Stimulated activated CD8-positive, alpha-beta memory T cell treated with anti-CD3 and anti-CD28 coated beads, Interleukin-12 subunit alpha, Interleukin-12 subunit beta, amount 100 ng/mL, for 4 hours (primary cell): ENCODE data around the gene PPM1B.
"Not testable (repeated sequence)": the region's sequence is repeated elsewhere in the genome, so short reads cannot be mapped to it uniquely, and the experiment has no call there.

ENCODE experiments used
- DNase-seq: peaks from one replicate; pipeline ENCODE4 v3.0.0-alpha.2; 2020; ENCODE audit warnings: low read depth

Gene PPM1B

DNA sequence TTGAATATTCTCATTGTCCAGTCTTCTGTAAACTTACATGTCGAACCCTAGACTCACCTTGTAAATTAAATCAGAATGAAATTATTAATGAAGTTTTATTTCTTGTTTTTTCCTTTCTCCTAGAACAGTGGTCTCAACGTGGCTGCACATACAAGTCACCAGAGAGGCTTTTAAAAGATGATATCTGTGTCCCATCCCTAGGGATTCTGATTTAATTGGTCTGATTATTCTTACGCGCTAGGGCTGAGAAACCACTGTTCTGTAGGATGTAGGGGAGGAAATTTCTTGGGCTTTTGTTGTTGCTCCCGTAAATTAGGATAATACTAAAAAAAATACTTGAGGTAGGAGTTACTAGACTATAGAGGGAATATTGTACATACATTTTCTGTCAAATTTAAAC, 32.1 kb downstream of the PPM1B start:
- DNase-seq, result no peak

DNA sequence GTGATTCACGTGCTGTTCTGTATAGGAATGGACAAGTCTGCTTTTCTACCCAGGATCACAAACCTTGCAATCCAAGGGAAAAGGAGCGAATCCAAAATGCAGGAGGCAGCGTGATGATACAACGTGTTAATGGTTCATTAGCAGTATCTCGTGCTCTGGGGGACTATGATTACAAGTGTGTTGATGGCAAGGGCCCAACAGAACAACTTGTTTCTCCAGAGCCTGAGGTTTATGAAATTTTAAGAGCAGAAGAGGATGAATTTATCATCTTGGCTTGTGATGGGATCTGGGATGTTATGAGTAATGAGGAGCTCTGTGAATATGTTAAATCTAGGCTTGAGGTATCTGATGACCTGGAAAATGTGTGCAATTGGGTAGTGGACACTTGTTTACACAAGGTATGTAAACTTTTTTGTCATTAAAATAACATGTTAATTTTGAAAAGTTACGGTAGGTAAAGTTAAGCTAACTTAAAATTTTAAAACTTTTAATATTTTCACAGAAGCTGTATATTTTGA, 33.0 kb downstream of the PPM1B start:
- no peak for DNase-seq

DNA sequence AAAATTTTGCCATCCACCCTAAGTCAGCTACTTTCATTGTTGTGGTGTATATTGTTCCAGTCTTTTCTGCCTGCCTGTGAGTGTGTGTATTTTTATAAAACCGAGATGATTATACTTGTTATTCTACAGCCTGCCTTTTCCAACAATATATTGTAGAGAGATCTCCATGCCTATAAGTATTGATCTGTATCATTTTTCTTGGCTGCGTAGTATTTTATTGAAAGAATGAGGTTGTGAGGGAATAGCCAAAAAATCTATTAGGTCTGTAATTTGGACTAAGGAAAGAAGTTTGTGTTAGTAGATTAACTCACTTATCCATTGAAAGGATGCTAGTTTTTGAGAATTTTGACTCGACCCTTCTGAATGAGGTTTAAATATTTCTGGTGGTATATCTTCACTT, 34.9 kb downstream of the PPM1B start:
- no peak for DNase-seq

DNA sequence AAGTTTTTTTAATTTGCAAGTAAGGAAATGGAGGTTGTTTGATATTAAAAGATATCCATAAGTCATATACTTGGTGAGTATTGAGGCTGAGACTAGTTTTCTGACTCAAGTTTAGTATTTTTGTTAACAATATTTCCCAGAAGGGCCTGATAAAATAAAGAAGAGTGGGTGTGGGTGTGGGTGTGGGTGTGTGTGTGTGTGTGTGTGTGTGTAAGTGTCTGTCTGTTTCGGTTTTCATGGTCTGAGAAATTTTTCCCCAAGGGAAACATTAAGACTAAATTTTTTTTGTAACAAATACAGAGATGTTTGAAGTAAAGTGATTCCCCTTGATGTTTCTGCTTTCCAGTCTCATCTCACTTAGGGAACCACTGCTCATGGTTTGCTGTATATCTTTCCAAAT, 36.5 kb downstream of the PPM1B start:
- no peak for DNase-seq

DNA sequence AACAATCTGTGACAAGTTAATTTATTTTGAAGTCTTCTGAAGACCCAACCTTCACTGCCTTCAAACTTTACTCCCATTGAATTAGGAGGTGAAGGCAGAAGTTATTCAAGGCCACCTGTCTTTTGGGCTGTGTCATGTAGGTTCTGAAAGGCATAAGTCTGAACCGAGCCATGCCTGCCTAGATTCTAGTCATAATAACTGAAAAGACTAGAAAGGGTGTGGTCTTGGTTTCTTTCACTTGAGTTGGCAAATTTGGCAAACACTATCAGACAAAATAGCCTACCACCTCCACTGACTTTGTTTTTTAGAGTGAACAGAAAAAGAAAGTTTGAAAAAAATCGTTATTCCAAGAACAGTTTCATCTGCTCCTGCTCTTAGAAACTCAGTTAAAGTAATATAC, 38.4 kb downstream of the PPM1B start:
- no peak for DNase-seq

DNA sequence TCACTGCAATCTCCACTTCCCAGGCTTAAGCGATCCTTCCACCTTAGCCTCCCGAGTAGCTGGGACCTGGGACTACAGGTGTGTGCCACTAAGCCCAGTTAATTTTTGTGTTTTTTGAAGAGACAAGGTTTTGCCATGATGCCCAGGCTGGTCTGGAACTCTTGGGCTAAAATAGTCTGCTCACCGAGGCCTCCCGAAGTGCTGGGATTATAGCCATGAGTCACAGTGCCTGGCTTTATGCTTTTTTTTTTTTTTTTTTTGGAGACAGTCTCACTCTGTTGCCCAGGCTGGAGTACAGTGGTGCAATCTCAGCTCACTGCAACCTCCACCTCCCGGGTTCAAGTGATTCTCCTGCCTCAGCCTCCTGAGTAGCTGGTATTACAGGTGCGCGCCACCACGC, 39.0 kb downstream of the PPM1B start:
- not testable (repeated sequence) for DNase-seq

DNA sequence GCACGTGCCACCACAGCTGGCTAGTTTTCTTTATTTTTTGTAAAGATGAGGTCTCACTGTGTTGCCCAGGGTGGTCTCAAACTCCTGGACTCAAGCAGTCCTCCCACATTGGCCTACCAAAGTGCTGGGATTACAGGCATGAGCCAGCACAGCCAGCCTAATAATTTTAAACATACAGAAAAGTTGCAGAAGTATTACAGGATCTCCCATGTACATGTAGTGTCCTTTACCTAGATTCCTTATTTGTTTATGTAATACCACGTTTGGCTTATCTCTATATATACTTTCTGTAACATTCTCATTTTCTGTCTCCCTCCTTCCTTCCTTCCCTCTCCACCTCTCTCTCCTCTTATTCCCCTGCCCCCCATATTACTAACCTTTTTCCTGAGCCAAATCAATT, 41.7 kb downstream of the PPM1B start:
- no peak for DNase-seq

DNA sequence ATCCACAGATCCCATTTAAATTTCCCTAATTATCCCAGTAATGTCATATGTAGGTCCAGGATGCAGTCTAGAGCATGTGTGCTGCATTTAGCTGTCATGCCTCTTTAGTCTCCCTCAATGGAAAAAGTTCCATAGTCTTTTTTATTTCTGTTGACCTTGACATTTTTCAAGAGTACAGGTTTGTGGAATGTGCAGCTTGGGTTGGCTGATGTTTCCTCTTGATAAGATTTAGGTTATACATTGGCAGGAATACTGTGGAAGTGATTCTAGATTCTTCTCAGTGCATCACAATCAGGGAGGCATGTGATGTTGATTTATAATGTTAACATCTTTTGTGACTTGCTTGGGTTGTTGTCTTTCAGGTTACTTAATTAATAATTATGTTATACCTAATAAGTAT, 42.5 kb downstream of the PPM1B start:
- no peak for DNase-seq

DNA sequence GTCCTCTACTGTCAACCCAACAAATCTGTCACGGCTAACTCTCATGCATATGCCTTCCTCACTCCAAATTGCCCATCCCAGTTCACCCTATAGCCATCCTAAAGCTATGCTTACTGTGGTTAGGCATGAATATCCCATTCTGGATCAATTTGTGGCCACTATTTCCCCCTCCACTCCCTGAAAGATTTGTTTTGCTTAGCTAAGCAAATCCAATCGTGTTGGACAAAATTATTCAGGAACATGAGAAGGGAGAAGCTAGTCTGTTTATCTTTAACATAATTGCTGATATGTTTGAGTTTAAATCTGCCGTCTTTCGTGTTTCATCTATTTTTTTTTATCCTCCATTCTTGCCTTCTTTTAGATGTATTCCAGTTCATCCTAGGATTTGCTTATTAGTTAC, 43.6 kb downstream of the PPM1B start:
- DNase-seq, result no peak

DNA sequence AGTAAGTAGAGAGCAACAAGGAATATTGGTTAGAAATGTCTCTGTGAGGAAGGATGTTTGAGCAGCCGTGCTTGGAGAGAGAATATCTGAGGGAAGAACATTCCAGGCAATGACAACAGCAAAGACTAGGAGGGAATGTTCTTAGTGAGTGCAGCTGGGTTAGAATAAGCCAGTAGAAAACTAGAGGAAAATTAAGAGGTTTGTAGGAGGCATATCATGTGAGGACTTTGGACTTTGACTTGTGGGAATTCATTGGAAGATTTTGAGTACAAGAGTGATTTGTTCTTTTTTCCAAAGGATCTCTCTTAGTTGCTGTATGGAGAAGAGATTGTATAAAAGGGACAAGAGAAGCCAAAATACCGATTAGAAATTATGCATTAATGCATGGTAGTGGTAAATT, 47.2 kb downstream of the PPM1B start:
- no peak for DNase-seq

DNA sequence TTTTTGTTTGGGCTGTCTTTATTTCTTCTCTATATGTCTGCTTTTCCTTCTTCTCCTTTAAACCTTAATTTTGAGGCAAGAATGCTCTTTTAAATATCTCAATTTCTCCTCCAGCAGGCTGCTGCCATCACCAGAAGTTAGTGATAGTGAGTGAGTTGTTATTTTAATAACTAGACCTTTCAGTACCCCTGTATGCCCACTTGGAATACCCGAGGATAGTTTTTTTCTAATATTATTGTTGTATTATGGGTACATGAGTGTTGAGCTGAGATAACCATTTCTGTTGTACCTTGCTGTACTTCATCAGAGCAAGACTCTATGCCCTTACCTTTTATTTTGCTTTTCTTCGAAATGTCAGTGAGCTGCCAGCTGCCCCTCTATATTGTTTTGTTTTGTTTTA, 50.1 kb downstream of the PPM1B start:
- DNase-seq, result no peak

DNA sequence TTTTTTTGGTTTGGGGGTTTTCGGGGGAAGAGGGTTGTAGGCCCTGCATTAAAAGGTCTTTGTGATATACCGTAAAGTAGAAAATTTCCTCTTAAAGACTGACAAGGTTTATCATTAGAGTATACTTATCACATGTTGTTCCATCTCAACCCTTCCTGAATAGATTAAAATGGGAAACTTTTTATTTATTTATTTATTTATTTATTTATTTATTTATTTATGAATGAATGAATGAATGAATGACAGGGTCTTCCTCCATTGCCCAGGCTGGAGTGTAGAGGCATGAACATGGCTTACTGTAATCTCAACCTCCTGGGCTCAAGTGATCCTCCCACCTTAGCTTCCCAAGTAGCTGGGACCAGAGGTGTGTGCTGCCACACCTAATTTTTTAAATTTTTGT, 58.1 kb downstream of the PPM1B start:
- DNase-seq, result no peak

DNA sequence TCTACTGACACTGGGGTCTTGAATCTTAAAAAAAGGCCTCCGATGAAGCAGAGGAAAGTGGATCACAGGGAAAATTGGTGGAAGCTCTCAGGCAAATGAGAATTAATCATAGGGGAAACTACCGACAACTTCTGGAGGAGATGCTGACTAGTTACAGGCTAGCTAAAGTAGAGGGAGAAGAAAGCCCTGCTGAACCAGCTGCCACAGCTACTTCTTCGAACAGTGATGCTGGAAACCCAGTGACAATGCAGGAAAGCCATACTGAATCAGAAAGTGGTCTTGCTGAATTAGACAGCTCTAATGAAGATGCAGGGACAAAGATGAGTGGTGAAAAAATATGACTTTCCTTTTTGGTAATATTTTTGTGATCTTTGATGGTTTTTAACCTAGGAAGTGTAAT, 61.7 kb downstream of the PPM1B start:
- DNase-seq, result no peak

DNA sequence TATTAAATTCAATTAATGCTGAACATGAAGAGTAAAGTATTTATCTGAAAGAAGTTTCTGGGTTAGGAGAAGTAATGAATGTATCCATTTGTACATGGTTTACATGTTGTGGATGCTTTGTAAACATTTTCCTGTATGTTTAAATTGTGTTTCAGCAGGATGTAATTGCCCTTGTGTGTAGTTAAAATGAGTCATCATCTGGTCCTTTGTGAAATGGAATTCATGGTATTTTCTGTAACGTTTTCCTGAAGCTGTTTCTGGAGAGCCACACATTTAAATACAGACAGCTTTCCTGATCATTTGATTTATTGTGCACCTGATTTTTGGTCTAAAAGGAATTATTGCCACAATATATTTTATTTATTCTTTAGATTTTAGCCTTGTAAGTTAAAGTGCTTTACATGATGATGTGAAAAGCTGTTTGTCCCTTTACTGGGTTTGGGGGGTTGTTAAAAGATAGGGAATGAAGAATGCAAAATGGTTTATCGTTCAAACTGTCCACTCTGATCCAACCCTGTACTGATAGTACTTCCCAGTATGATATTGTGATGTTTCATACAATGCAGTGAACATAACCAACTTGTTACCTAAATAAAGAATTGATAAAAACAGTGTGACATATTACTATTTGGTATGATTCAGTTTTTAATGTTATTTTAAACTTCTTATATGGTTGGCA, 64.9 kb downstream of the PPM1B start:
- no peak for DNase-seq

DNA sequence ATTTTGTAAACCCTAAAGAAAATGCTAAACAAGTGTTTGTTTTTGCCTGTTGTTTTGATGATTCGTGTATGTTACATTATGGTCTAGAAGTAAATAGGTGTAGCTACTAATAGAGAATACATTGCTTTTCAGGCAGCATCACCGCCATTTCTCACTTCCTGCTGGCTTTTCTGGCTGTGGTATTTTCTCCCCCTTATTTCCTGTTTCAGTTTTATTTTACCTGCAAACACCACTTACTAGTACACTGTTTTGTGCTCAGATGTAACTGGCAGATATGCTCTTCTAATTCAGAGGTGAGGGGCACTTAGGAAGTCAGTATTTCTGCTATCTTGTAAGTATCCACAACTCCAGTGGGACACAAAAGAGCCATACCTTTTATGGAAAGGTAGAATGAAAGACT, 68.5 kb downstream of the PPM1B start:
- no peak for DNase-seq

DNA sequence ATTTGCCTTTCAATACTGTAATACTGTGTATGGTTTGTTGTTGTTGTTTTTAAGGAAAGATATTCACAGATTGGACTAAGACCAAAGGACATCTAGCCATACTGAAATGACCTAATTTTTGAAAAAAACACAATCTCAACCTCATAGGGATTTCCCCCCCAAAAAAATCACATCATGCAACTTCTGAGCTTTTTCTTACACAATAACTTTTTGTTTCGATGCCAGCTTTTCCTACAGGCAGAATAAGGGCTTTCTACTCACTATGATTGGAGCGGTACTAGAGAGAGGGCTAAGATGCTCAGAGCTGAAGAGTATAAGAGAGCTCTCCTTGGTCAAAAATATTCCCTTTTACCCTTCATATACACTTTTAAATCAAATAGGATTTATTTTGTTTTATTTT, 74.2 kb downstream of the PPM1B start:
- DNase-seq, result no peak

DNA sequence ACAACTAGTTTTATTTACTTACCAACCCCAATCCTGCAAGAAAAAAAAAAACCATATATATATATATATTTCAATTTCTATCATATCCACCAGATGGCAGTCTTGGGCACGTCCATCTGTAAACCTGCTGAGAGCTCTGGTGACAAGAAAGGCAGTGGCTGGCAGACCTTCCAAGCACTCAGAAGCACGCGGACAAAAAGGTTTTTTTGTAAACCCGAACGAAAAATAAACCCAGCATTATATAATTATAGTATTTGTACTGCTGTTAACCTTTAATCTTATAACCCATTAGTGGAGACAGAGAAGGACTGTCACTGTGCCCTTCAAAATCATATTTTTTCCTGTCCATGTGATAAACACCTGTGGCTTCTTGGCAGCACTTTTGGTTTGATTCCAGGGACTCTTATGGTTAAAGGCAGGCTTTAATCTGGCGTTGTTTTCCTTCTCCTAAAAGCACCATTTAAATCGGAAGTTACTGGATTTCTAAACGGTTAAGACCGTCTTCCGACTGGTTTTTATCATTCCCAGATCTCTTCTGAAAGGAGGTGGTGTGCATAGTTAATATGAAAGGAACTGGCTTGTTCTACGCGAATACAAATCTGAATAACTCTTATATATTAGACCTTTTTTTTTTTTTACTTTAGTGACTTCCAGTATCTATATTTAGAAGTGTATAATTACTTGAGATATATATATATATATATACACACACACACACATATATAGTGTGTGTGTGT, 75.6 kb downstream of the PPM1B start:
- no peak for DNase-seq

DNA sequence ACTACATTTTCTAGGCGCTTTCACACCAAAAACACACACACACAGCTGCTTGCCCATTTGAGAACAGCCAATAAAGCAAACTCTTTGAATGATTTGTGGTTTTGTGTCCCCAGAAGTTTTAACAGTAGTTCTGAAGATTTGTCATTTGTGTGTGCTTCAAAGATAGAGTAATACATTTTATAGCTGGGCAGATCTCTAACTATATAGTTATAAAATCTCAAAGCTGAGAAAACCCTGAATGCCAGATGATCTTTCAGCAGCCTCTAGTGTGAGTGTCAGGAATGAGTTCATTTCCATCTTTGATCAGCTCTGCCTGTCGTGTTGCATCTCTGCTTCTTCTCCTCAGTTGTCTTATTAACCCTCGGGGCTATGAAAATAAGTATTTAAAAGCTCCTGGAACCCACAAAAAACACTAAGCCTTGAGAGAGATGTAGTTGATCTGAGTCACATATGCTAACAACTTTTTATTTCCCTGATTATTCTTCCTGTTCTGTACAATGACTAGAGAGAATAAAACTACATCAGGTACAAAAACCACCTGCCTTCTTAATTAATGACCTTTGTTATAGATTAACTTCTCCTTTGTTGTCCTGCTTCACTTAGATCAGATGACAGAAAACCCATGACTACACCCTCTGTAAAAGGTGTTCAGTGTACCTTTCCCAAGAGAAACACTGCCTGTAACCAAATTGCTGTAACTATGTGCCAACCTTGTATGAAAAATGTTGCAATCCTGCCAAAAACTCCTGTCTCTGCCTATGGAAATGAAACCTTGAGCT, 76.6 kb downstream of the PPM1B start:
- no peak for DNase-seq

DNA sequence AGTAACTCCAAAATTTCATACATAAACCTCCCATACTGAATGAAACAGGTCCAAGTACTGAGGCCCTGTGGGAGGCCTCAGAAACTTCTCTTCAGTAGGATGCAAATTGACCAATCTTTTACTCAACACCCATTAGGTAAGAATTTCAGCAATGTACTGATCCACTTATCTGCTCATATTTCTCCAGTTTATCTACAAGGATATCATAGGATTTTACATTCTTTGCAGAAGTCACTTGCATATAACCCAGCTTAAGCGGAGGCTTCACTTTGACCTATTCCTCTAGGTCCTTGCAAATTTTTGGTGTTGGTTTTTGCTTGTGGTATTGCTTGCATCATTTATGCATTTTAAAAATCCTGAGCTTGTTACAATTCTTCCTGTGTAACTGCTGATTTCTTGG, 77.8 kb downstream of the PPM1B start:
- no peak for DNase-seq

DNA sequence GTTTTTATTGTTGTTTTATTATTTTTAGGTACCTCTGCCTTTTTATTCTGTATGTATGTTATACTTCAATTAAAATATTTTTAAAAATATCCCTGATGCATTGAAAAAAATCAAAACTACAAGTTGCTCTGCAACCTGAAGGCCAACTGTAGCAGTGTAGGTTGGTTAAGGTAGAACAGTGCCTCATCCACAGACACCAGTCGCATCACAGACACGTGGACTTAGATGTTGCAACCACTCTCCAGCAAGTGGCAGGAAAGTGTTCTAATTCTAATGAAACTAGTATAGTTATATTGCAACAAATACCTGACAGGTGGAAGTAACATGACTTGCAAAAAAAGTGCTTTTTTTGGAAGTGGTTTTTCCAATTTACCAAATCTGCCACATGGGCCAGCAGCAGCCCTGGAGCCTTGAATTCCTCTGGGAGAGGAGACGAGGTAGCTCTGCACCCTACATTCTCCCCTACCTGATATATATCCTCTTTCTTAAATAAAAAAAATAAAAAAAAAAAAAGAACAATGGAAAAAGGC, 78.2 kb downstream of the PPM1B start:
- no peak for DNase-seq

DNA sequence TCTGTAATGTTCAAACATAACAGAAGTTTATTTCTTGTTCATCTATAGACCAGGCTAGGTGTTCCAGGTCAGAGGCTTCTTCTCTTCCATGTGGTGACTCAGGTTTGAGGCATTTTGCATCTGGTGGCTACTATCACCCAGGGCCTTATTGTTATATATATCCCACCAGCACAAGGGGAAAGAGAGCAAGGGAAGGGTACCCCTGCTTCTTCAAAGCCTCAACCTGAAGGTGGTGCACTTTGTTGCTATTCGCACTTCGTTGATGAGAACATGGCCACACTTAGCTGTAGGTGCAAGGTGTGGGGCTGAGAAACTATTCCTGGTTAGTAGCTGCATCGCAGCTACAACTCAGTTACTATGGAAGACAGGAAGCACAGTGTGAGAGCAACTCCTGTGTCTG, 79.2 kb downstream of the PPM1B start:
- DNase-seq, result no peak

DNA sequence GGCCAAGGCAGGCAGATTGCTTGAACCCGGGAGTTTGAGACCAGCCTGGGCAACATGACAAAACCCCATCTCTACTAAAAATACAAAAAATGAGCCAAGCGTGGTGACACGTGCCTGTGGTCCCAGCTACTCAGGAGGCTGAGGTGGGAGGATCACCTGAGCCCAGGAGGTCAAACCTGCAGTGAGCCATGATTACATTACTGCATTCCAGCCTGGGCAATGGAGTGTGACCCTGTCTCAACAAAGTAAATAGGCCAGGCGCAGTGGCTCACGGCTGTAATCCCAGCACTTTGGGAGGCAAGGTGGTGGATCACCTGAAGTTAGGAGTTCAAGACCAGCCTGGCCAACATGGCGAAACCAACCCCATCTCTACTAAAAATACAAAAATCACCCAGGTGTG, 80.6 kb downstream of the PPM1B start:
- DNase-seq, result not testable (repeated sequence)

DNA sequence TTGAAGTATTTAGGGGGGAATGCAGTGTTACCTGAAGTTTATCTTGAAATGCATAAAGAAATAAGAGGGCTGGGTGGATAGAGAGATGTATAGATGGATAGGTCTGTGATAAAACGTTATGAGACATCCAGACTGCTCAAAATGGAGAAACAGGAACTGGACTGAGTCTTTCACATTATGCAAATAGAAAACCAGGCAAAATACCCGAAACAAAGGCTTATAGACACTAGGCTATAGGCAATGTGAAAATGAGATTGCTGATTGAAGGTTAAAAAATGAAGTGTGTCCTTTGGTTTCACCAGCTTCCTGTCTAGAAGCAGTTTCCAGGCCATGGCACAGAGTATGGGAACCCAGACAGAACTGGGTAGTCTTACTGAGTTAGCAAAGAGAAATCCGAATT, 81.7 kb downstream of the PPM1B start:
- DNase-seq, result no peak
